Sigmoid colon (tissue), 4 donors: ENCODE results near the gene SLC28A2.

Experiments
- CTCF ChIP-seq, 4 experiments: fragments of 450-650 bp in 3 of 4; fragments of 200-600 bp in 1 of 4; IDR thresholded peaks; one replicate each; pipeline ENCODE4 v1.5.1; 2016 to 2019; ENCODE audit warnings: antibody characterized with exemption in 4 of 4, mild to moderate bottlenecking in 3 of 4, moderate library complexity in 2 of 4
- EP300 ChIP-seq, 4 donors: sonication (generic); formaldehyde crosslinking; IDR thresholded peaks; one replicate each; pipeline ENCODE4 v1.6.1; 2017; ENCODE audit warnings: antibody characterized with exemption in 4 of 4
- POLR2A ChIP-seq, 2 donors: fragments of 450-650 bp; IDR thresholded peaks; one replicate each; pipeline ENCODE4 v1.6.1; 2016; ENCODE audit warnings: antibody characterized with exemption in 2 of 2, mild to moderate bottlenecking in 2 of 2, moderate library complexity in 2 of 2
- POLR2AphosphoS5 ChIP-seq, 4 donors: sonication (generic); formaldehyde crosslinking; IDR thresholded peaks; one replicate each; pipeline ENCODE4 v1.6.1; 2017; ENCODE audit warnings: antibody characterized with exemption in 4 of 4

GRCh38 chr15:45228931-45229330 lies 23.1 kb upstream of the SLC28A2 start:
- no peak for TF ChIP-seq CTCF (IDR thresholded peaks at IDR 0.05)
- no peak for TF ChIP-seq POLR2A (IDR thresholded peaks at IDR 0.05)
- TF ChIP-seq POLR2AphosphoS5 (IDR thresholded peaks at IDR 0.05): no peak
- no peak for TF ChIP-seq EP300 (IDR thresholded peaks at IDR 0.05)
